K562 (cell line): Measurements from ENCODE around the gene SLPI. TPM values are rescaled to one million over a fixed set of nuclear protein-coding genes. Genes with fewer than 3 reads are reported as not detected.

Experiments
- ARID1B ChIP-seq: fragments of 450-650 bp; IDR thresholded peaks from 2 replicates; pipeline ENCODE4 v1.6.1; 2016; ENCODE audit warnings: antibody characterized with exemption, mild to moderate bottlenecking, inconsistent platforms
- CBX3 ChIP-seq, 2 experiments: IDR thresholded peaks; 1 replicate in 1 of 2; 2 replicates in 1 of 2; pipeline ENCODE4 v1.6.1; 2012; ENCODE audit warnings: inconsistent platforms in 2 of 2, low read length in 2 of 2, borderline replicate concordance in 1 of 2, control low read depth in 1 of 2
- E2F4 ChIP-seq: sonication (generic); formaldehyde crosslinking; IDR thresholded peaks from 2 replicates; pipeline ENCODE4 v1.8.0; 2022; ENCODE audit warnings: mild to moderate bottlenecking, low read depth, missing genetic modification reagents
- EGR1 ChIP-seq: fragments of 450-650 bp; conservative IDR thresholded peaks from 2 replicates; pipeline ENCODE4 v1.6.1; 2017; ENCODE audit warnings: mild to moderate bottlenecking
- HNRNPK ChIP-seq: fragments of 200-400 bp; formaldehyde crosslinking; IDR thresholded peaks from one replicate; pipeline ENCODE4 v1.6.1; 2018; ENCODE audit warnings: mild to moderate bottlenecking, low read depth, low read length; ENCODE audit not compliant: poor library complexity, severe bottlenecking
- HNRNPUL1 ChIP-seq: fragments of 200-400 bp; formaldehyde crosslinking; IDR thresholded peaks from 2 replicates; pipeline ENCODE4 v1.6.1; 2017; ENCODE audit warnings: low read length
- HOMEZ ChIP-seq: fragments of 250-450 bp; sonication (Bioruptor Pico); IDR thresholded peaks from 2 replicates; pipeline ENCODE4 v1.4.0; 2020; ENCODE audit warnings: mild to moderate bottlenecking, moderate library complexity
- RBM17 ChIP-seq: fragments of 200-400 bp; formaldehyde crosslinking; IDR thresholded peaks from 2 replicates; pipeline ENCODE4 v1.6.1; 2017; ENCODE audit warnings: low read depth, mild to moderate bottlenecking, low read length, borderline replicate concordance
- RERE ChIP-seq: sonication (generic); formaldehyde crosslinking; IDR thresholded peaks from 2 replicates; pipeline ENCODE4 v1.8.0; 2023; ENCODE audit warnings: missing genetic modification reagents, mild to moderate bottlenecking, borderline replicate concordance
- SMARCE1 ChIP-seq: fragments of 450-650 bp; IDR thresholded peaks from 2 replicates; pipeline ENCODE4 v1.7.1; 2016; ENCODE audit warnings: mild to moderate bottlenecking
- YY1 ChIP-seq, 3 experiments: IDR thresholded peaks; 2 replicates each; pipeline ENCODE4 v1.6.1; 2011; ENCODE audit warnings: low read length in 2 of 3, mild to moderate bottlenecking in 2 of 3, moderate library complexity in 2 of 3, borderline replicate concordance in 1 of 3, control low read depth in 1 of 3, low read depth in 1 of 3; ENCODE audit not compliant: insufficient read depth in 3 of 3, insufficient replicate concordance in 2 of 3, control insufficient read depth in 1 of 3, insufficient read length in 1 of 3; ENCODE audit errors: extremely low read depth in 1 of 3
- ZC3H8 ChIP-seq: fragments of 450-650 bp; IDR thresholded peaks from 2 replicates; pipeline ENCODE4 v1.6.1; 2017
- ZNF146 ChIP-seq: IDR thresholded peaks from one replicate; pipeline ENCODE4 v1.6.1; 2018; ENCODE audit warnings: missing compliant biosample characterization; ENCODE audit not compliant: unreplicated experiment
- ZNF165 ChIP-seq: fragments of 250-450 bp; sonication (Bioruptor Pico); IDR thresholded peaks from 2 replicates; pipeline ENCODE4 v1.4.0; 2020; ENCODE audit warnings: borderline replicate concordance
- ZNF311 ChIP-seq: fragments of 250-450 bp; sonication (Bioruptor Pico); IDR thresholded peaks from 2 replicates; pipeline ENCODE4 v1.4.0; 2020; ENCODE audit warnings: mild to moderate bottlenecking, moderate library complexity
- ZNF551 ChIP-seq: fragments of 250-450 bp; sonication (Bioruptor Pico); IDR thresholded peaks from 2 replicates; pipeline ENCODE4 v1.5.0; 2021; ENCODE audit warnings: mild to moderate bottlenecking, moderate library complexity
- ZNF586 ChIP-seq: fragments of 450-650 bp; formaldehyde crosslinking; conservative IDR thresholded peaks from 2 replicates; pipeline ENCODE4 v1.4.0; 2020; ENCODE audit warnings: mild to moderate bottlenecking, moderate library complexity
- ZNF668 ChIP-seq: fragments of 250-450 bp; sonication (Bioruptor Pico); IDR thresholded peaks from 2 replicates; pipeline ENCODE4 v1.8.0; 2022; ENCODE audit warnings: mild to moderate bottlenecking, inconsistent platforms
- polyA plus RNA-seq, 8 experiments: library from polyadenylated mRNA; depleted of rRNA in 4 of 8; stranded (reverse) in 5 of 8; unstranded in 3 of 8; fragments of >200 nt; fragmentation: Nextera tagmentation in 2 of 8; fragmentation: Illumina TruSeq in 1 of 8; extraction: Ambion mirVana in 2 of 8; extraction: Trizol in 1 of 8; gene quantifications; 2 replicates each; pipeline versions ENCODE4 v1.2.1 to v1.2.3, GENCODE V29; 2011 to 2014; ENCODE audit warnings: inconsistent platforms in 1 of 8, missing spikeins in 1 of 8
- total RNA-seq, 7 experiments: library from RNA; depleted of rRNA in 6 of 7; stranded (reverse); fragments of >200 nt in 6 of 7; fragmentation: Illumina TruSeq in 2 of 7; extraction: Trizol in 2 of 7; gene quantifications; 2 replicates each; pipeline versions ENCODE4 v1.2.1 to v1.2.3, GENCODE V29; 2011 to 2021; ENCODE audit warnings: low replicate concordance in 1 of 7

SLPI gene
- total and polyA plus RNA-seq, 9 of the 15 experiments (the other 6 are each of a cell fraction or from before 2014, with no cell fraction given), result 0.78 TPM; not detected in 8

GRCh38 chr20:45293041-45294002, 39.0 kb upstream of the SLPI start (continued):
- TF ChIP-seq ARID1B (no peak), HNRNPUL1 (no peak), RERE (no peak), ZC3H8 (no peak), ZNF551 (CRISPR knock-in tag) (no peak), HNRNPK (no peak), HOMEZ (CRISPR knock-in tag) (no peak), ZNF586 (CRISPR knock-in tag) (no peak), YY1 (IDR thresholded peaks at IDR 0.05; ENCODE audit: borderline replicate concordance in 1 of 3, control insufficient read depth in 1 of 3, extremely low read depth in 1 of 3, insufficient read depth in 3 of 3, insufficient read length in 1 of 3, insufficient replicate concordance in 2 of 3, low read depth in 1 of 3, low read length in 2 of 3) (peak in 1 of 3 experiments; percentile 27), ZNF165 (CRISPR knock-in tag) (no peak), SMARCE1 (no peak), ZNF146 (CRISPR knock-in tag) (no peak), EGR1 (peak; percentile 67), RBM17 (no peak), CBX3 (IDR thresholded peaks at IDR 0.05; ENCODE audit: borderline replicate concordance in 1 of 2, low read length in 2 of 2) (0 out of 3 replicates have a peak, but pooled peaks of 1 of the 2 experiments have one; percentile 34), ZNF668 (no peak), ZNF311 (CRISPR knock-in tag) (no peak), E2F4 (CRISPR knock-in tag) (no peak)
